Measurements from ENCODE around the gene WWOX. TPM values are rescaled to one million over a fixed set of nuclear protein-coding genes. Genes with fewer than 3 reads are reported as not detected.

Gene WWOX
- total RNA-seq, 5 donors from 2014 or later (not counting 1 experiment from before 2014, with no cell fraction given): 21.2 to 26.0 (median 22.6) TPM

- no peak overlapping the region for H3K27ac Mint-ChIP-seq
- no peaks in the 10 kb centered on the region for H3K27me3 Mint-ChIP-seq
- POLR2A ChIA-PET: no interaction called here
- no peak for ATAC-seq (replicated peaks in 1 of 4)
- CTCF ChIA-PET: no interaction called here
- H3K4me3 ChIP-seq (ENCODE audit: control insufficient read depth in 1 of 2, extremely low read depth in 1 of 2, low read length in 1 of 2): no peak overlapping the region
- peaks cover 0 to 5% of the 10 kb centered on the region in 2 donors for H3K36me3 ChIP-seq (ENCODE audit: control insufficient read depth in 2 of 2, extremely low read depth in 1 of 2, insufficient read depth in 1 of 2, low read length in 1 of 2)
- H3K4me1 ChIP-seq (ENCODE audit: control insufficient read depth in 1 of 2, extremely low read depth in 1 of 2, insufficient read depth in 2 of 2, low read length in 2 of 2): no peaks in the 10 kb centered on the region
- no peaks in the 10 kb centered on the region for H3K9me3 Mint-ChIP-seq
- peaks cover 3% of the 10 kb centered on the region for H3K36me3 Mint-ChIP-seq
- H3K4me3 Mint-ChIP-seq: no peak overlapping the region
- H3K27ac ChIP-seq (ENCODE audit: low read length): no peak overlapping the region
- H3K9me3 ChIP-seq: no peaks in the 10 kb centered on the region
- no peak for DNase-seq
- H3K4me1 Mint-ChIP-seq: no peaks in the 10 kb centered on the region
- WGBS (ENCODE audit: insufficient coverage): 74% methylated on average over 4 of the region's 6 CpGs
- H3K27me3 ChIP-seq (replicated peaks in 1 of 2; ENCODE audit: control insufficient read depth in 2 of 2, extremely low read depth in 1 of 2, insufficient read depth in 2 of 2, low read length in 1 of 2): no peaks in the 10 kb centered on the region
Measured at GRCh38 chr16:78939597-78939996, 840.1 kb downstream of the WWOX start.

DNA sequence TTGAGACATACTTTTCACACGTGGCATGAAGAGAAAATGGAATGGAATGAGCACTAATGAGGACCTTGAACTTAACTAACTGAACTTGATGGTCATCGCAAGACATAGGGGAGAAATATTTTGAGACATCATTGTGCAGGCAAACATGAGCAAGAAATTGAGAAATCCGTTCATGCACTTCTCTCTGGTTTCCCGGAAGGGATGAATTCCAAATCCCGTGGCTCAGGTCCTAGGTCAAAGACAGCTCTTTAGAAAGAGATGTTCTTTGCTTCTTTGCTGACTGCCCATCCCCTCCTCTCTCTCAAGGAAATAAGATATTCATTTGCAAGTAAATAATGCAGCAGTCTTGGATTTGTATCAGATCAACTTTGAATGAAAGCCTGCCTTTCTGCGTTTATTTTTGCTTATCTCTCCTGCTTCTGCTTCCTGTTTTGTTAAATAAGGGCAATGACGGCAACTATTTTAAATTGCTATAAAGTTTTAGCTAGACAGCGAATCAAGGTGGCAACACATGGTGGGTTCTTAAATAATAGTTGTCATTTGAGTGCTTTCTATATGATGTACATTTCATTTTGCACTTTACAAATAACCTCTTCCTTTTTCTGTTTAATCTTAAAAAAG lies 843.3 kb downstream of the WWOX start:
- no peak for DNase-seq
- ChIA-PET CTCF (no interaction called here), POLR2A (no interaction called here)
- Histone ChIP-seq H3K4me1 (ENCODE audit: control insufficient read depth in 1 of 2, extremely low read depth in 1 of 2, insufficient read depth in 2 of 2, low read length in 2 of 2) (no peaks in the 10 kb centered on the region), H3K9me3 (no peaks in the 10 kb centered on the region), H3K4me3 (ENCODE audit: control insufficient read depth in 1 of 2, extremely low read depth in 1 of 2, low read length in 1 of 2) (no peak overlapping the region), H3K27ac (ENCODE audit: low read length) (no peak overlapping the region), H3K27me3 (replicated peaks in 1 of 2; ENCODE audit: control insufficient read depth in 2 of 2, extremely low read depth in 1 of 2, insufficient read depth in 2 of 2, low read length in 1 of 2) (no peaks in the 10 kb centered on the region), H3K36me3 (ENCODE audit: control insufficient read depth in 2 of 2, extremely low read depth in 1 of 2, insufficient read depth in 1 of 2, low read length in 1 of 2) (peaks cover 0 to 5% of the 10 kb centered on the region in 2 donors)
- no peak for ATAC-seq (replicated peaks in 1 of 4)
- H3K36me3 Mint-ChIP-seq: peaks cover 3% of the 10 kb centered on the region
- 78% methylated on average over 3 of the region's 8 CpGs for WGBS (ENCODE audit: insufficient coverage)
- no peak overlapping the region for H3K4me3 Mint-ChIP-seq
- no peak overlapping the region for H3K27ac Mint-ChIP-seq
- H3K27me3 Mint-ChIP-seq: no peaks in the 10 kb centered on the region
- no peaks in the 10 kb centered on the region for H3K9me3 Mint-ChIP-seq
- H3K4me1 Mint-ChIP-seq: no peaks in the 10 kb centered on the region

GRCh38 chr16:78945336-78945735 lies 845.9 kb downstream of the WWOX start:
- POLR2A ChIA-PET: no interaction called here
- Histone ChIP-seq H3K27ac (ENCODE audit: low read length) (no peak overlapping the region), H3K4me1 (ENCODE audit: control insufficient read depth in 1 of 2, extremely low read depth in 1 of 2, insufficient read depth in 2 of 2, low read length in 2 of 2) (no peaks in the 10 kb centered on the region), H3K27me3 (replicated peaks in 1 of 2; ENCODE audit: control insufficient read depth in 2 of 2, extremely low read depth in 1 of 2, insufficient read depth in 2 of 2, low read length in 1 of 2) (no peaks in the 10 kb centered on the region), H3K4me3 (ENCODE audit: control insufficient read depth in 1 of 2, extremely low read depth in 1 of 2, low read length in 1 of 2) (no peak overlapping the region), H3K36me3 (ENCODE audit: control insufficient read depth in 2 of 2, extremely low read depth in 1 of 2, insufficient read depth in 1 of 2, low read length in 1 of 2) (peaks cover 0 to 5% of the 10 kb centered on the region in 2 donors), H3K9me3 (no peaks in the 10 kb centered on the region)
- Mint-ChIP-seq H3K4me3 (no peak overlapping the region), H3K9me3 (no peaks in the 10 kb centered on the region), H3K27ac (no peak overlapping the region), H3K4me1 (no peaks in the 10 kb centered on the region), H3K27me3 (no peaks in the 10 kb centered on the region), H3K36me3 (peaks cover 3% of the 10 kb centered on the region)
- no peak for ATAC-seq (replicated peaks in 1 of 4)
- no CpG with 5 or more reads among the region's 2 CpGs for WGBS (ENCODE audit: insufficient coverage)
- no peak for DNase-seq
- CTCF ChIA-PET: no interaction called here

DNA sequence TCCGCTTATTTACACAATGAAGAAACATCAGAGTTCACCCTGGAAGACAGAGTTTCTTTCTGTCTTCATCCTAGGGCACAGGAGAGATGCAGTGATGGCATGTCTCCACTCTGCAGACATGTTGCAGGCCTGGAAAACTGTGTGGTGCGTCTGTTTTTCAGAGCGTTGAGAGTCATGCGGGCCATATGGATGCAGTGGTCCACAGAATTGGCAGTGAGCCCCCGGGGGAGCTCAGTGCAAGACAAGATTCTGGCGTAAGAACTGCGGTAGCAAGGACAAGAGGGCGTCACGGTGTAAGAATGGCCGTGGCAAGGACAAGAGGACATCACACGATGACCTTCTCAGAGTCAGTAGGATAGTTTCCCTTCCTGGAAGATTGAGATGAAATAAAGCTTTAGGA lies 847.1 kb downstream of the WWOX start:
- Mint-ChIP-seq H3K4me3 (no peak overlapping the region), H3K27ac (no peak overlapping the region), H3K9me3 (no peaks in the 10 kb centered on the region), H3K4me1 (no peaks in the 10 kb centered on the region), H3K27me3 (no peaks in the 10 kb centered on the region), H3K36me3 (peaks cover 3% of the 10 kb centered on the region)
- no peaks in the 10 kb centered on the region for H3K9me3 ChIP-seq
- DNase-seq: no peak
- CTCF ChIA-PET: no interaction called here
- H3K4me3 ChIP-seq (ENCODE audit: control insufficient read depth in 1 of 2, extremely low read depth in 1 of 2, low read length in 1 of 2): no peak overlapping the region
- POLR2A ChIA-PET: no interaction called here
- H3K27me3 ChIP-seq (replicated peaks in 1 of 2; ENCODE audit: control insufficient read depth in 2 of 2, extremely low read depth in 1 of 2, insufficient read depth in 2 of 2, low read length in 1 of 2): no peaks in the 10 kb centered on the region
- no peaks in the 10 kb centered on the region for H3K4me1 ChIP-seq (ENCODE audit: control insufficient read depth in 1 of 2, extremely low read depth in 1 of 2, insufficient read depth in 2 of 2, low read length in 2 of 2)
- ATAC-seq (replicated peaks in 1 of 4): no peak
- WGBS (ENCODE audit: insufficient coverage): 97% methylated on average over 11 of the region's 11 CpGs
- no peak overlapping the region for H3K27ac ChIP-seq (ENCODE audit: low read length)
- peaks cover 0 to 5% of the 10 kb centered on the region in 2 donors for H3K36me3 ChIP-seq (ENCODE audit: control insufficient read depth in 2 of 2, extremely low read depth in 1 of 2, insufficient read depth in 1 of 2, low read length in 1 of 2)

DNA sequence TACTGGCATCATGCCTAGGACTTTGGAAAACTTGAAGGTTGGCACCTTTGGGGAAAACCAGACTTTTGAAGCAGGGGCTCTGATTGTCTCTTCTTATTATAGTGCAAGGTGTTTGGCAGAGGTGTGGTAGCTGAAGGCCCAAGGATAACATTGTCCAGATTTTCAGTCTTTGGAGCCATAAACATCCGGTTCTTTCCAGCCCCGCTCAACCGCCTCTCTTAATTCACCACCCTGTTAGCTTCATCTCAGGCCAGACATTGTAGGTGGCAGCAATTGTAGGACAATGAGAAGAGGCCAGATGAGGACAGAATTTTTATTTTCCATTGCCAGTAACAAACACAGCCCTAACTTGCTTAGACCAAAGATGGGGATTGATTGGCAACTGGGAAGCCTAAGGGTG lies 851.3 kb downstream of the WWOX start:
- Mint-ChIP-seq H3K4me1 (no peaks in the 10 kb centered on the region), H3K9me3 (no peaks in the 10 kb centered on the region), H3K36me3 (no peaks in the 10 kb centered on the region), H3K27ac (no peak overlapping the region), H3K27me3 (no peaks in the 10 kb centered on the region), H3K4me3 (no peak overlapping the region)
- Histone ChIP-seq H3K36me3 (ENCODE audit: control insufficient read depth in 2 of 2, extremely low read depth in 1 of 2, insufficient read depth in 1 of 2, low read length in 1 of 2) (no peaks in the 10 kb centered on the region), H3K4me3 (ENCODE audit: control insufficient read depth in 1 of 2, extremely low read depth in 1 of 2, low read length in 1 of 2) (no peak overlapping the region), H3K27me3 (replicated peaks in 1 of 2; ENCODE audit: control insufficient read depth in 2 of 2, extremely low read depth in 1 of 2, insufficient read depth in 2 of 2, low read length in 1 of 2) (no peaks in the 10 kb centered on the region), H3K27ac (ENCODE audit: low read length) (no peak overlapping the region), H3K4me1 (ENCODE audit: control insufficient read depth in 1 of 2, extremely low read depth in 1 of 2, insufficient read depth in 2 of 2, low read length in 2 of 2) (no peaks in the 10 kb centered on the region), H3K9me3 (no peaks in the 10 kb centered on the region)
- ATAC-seq (replicated peaks in 1 of 4) (no peak), DNase-seq (no peak)
- WGBS (ENCODE audit: insufficient coverage): no CpG with 5 or more reads among the region's 3 CpGs
- ChIA-PET POLR2A (no interaction called here), CTCF (no interaction called here)

DNA sequence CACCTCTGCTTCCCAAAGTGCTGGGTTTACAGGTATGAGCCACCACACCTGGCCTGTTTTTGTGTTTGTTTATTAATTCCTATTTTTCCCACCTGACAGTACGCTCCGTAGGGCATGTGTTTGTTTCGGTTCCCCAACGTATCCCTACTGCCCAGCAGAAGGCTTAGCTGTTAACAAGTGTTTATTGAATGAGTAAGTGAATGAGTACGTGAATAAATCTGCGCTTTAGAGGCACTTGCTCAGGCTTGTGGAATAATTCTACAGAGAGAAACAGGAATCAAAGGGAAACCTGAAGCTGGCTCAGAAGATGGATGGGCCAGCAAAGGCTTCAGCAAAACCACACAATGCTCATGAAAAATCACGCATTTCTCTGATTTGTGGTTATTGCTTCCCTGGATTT lies 853.2 kb downstream of the WWOX start:
- peaks cover 0 to 7% (median 4%) of the 10 kb centered on the region in 3 donors for H3K4me1 Mint-ChIP-seq
- no peak overlapping the region for H3K27ac Mint-ChIP-seq
- WGBS (ENCODE audit: insufficient coverage): 90% methylated on average over 2 of the region's 7 CpGs
- H3K9me3 ChIP-seq: no peaks in the 10 kb centered on the region
- no peak overlapping the region for H3K27ac ChIP-seq (ENCODE audit: low read length)
- ATAC-seq (replicated peaks in 1 of 4): no peak
- H3K36me3 ChIP-seq (ENCODE audit: control insufficient read depth in 2 of 2, extremely low read depth in 1 of 2, insufficient read depth in 1 of 2, low read length in 1 of 2): no peaks in the 10 kb centered on the region
- H3K36me3 Mint-ChIP-seq: no peaks in the 10 kb centered on the region
- CTCF ChIA-PET: no interaction called here
- H3K27me3 Mint-ChIP-seq: no peaks in the 10 kb centered on the region
- H3K4me3 Mint-ChIP-seq: no peak overlapping the region
- no peaks in the 10 kb centered on the region for H3K27me3 ChIP-seq (replicated peaks in 1 of 2; ENCODE audit: control insufficient read depth in 2 of 2, extremely low read depth in 1 of 2, insufficient read depth in 2 of 2, low read length in 1 of 2)
- no peaks in the 10 kb centered on the region for H3K9me3 Mint-ChIP-seq
- POLR2A ChIA-PET: no interaction called here
- H3K4me3 ChIP-seq (ENCODE audit: control insufficient read depth in 1 of 2, extremely low read depth in 1 of 2, low read length in 1 of 2): no peak overlapping the region
- DNase-seq: no peak
- H3K4me1 ChIP-seq (ENCODE audit: control insufficient read depth in 1 of 2, extremely low read depth in 1 of 2, insufficient read depth in 2 of 2, low read length in 2 of 2): no peaks in the 10 kb centered on the region

- H3K36me3 Mint-ChIP-seq: peaks cover 1% of the 10 kb centered on the region
- CTCF ChIA-PET: no interaction called here
- 94% methylated on average over 8 of the region's 8 CpGs for WGBS (ENCODE audit: insufficient coverage)
- H3K36me3 ChIP-seq (ENCODE audit: control insufficient read depth in 2 of 2, extremely low read depth in 1 of 2, insufficient read depth in 1 of 2, low read length in 1 of 2): no peaks in the 10 kb centered on the region
- H3K27me3 Mint-ChIP-seq: no peaks in the 10 kb centered on the region
- peaks cover 0 to 11% (median 4%) of the 10 kb centered on the region in 3 donors for H3K4me1 Mint-ChIP-seq
- POLR2A ChIA-PET: interaction anchor here in 1 of 2 donors (0.6 kb wide), 1 partner anchor 8 kb away, joined by 6 read pairs; no protein-coding TSS in a partner anchor
- no peaks in the 10 kb centered on the region for H3K9me3 ChIP-seq
- H3K4me1 ChIP-seq (ENCODE audit: control insufficient read depth in 1 of 2, extremely low read depth in 1 of 2, insufficient read depth in 2 of 2, low read length in 2 of 2): no peaks in the 10 kb centered on the region
- H3K27ac Mint-ChIP-seq: no peak overlapping the region
- no peaks in the 10 kb centered on the region for H3K9me3 Mint-ChIP-seq
- H3K4me3 ChIP-seq (ENCODE audit: control insufficient read depth in 1 of 2, extremely low read depth in 1 of 2, low read length in 1 of 2): no peak overlapping the region
- ATAC-seq (replicated peaks in 1 of 4) (no peak), DNase-seq (no peak)
- H3K4me3 Mint-ChIP-seq: no peak overlapping the region
- H3K27ac ChIP-seq (ENCODE audit: low read length): no peak overlapping the region
- no peaks in the 10 kb centered on the region for H3K27me3 ChIP-seq (replicated peaks in 1 of 2; ENCODE audit: control insufficient read depth in 2 of 2, extremely low read depth in 1 of 2, insufficient read depth in 2 of 2, low read length in 1 of 2)
Measured at GRCh38 chr16:78953526-78953925, 854.1 kb downstream of the WWOX start.
